Measurements from ENCODE around the gene TES.

Gene TES

DNA sequence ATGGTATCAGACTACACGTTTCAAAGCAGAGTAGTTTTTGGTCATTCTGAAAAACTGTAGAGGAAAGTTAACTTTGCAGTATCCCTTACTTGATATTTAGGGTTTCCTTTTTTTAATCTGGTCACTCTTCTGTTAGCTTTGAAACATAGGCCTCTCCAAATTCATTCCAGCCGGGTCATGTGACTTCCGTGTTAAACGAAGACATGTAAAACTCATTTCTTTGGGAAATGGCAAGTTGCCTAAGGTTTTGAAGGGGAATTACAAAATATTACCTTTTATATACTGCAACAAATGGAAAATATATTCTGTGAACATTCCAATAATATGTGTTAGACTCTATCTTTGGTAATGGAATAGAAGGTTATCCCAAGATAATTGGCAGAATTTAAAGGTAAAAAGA, 9.5 kb downstream of the TES start:
- DNase-seq (ENCODE audit: low read depth in 2 of 2) = no peak

DNA sequence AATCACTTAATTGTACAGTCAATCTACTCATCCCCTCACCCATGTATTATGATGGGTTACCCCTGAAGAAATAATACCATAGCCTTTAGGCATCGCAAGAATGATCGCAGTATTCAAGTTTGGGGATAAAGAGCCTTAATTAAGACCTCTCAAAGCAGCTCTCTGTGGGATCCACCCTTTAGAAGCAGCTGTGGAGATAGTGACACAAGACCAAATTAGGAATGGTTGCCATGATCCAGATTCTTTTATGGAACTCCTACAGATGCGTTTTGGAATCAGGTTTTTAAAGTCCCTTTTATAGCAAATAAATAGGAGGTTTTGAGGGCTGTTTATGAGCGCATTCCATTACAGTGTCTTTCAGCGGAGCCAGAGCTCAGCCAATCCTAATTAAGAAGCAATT, 12.2 kb downstream of the TES start:
- no peak for DNase-seq (ENCODE audit: low read depth in 2 of 2)

DNA sequence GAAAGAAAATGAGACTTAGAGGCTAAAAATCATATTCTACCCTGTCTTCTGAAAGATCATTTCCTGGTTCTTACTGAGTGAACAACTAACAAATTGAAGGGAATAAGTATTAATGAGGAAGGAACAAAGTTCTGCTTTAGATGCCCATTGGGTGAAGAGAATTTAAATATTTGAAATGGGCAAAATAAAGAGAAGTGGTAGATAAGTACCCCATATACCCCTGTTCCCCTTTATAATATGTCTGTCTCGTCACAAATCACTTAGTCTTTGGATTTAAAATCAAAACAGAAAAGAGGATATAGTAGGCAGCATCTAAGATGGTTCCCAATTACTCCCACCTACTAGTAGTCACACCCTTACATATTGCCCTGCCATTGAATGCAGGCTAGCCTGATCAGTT, 13.2 kb downstream of the TES start:
- no peak for DNase-seq (ENCODE audit: low read depth in 2 of 2)

DNA sequence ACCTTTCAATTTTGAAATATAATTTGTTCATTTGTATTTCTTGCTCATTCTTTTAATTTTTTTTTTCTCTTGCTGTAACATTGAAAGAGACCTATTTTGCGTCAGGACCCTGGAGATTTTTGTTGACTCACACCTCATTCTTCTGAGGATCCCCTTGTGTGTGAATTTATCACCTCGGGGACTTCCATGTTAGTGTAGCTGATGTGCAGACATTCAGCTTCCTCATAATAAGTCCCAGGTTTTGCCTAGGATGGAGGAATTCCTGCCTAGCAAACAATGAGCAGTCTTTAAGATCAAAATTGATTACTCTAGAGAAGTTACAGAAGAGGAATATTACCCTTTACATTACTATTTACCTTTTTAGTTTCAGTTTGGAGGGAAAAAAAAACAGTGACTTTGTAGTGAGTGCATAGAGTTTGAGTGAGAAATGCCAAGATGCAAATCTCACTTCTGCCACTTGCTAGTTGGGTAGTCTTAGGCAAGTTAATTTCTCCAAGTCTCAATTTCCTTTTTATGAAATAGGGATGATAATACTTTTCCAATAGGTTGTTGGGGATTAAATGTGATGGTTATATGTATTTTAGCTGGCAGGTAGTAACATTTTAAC, 14.3 kb downstream of the TES start:
- DNase-seq (ENCODE audit: low read depth in 2 of 2) = no peak

DNA sequence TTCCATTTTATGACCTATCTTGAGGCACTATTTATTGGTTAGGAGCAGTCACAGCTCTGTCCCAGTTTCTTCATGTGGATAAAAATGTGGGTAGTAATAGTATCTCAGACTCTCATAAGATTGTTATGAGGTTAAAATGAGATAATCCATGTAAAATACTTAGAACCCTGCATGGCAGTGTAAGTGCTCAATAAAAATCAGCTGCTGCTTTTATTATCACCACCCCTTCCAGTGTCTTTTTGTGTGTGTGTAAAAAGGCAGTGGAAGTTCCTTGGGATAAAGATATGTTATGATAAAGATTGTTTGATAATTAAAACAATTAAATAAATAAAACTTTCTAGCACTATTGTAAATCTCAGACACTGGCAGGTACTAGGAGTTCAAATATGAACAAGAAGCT, 15.5 kb downstream of the TES start:
- no peak for DNase-seq (ENCODE audit: low read depth in 2 of 2)

DNA sequence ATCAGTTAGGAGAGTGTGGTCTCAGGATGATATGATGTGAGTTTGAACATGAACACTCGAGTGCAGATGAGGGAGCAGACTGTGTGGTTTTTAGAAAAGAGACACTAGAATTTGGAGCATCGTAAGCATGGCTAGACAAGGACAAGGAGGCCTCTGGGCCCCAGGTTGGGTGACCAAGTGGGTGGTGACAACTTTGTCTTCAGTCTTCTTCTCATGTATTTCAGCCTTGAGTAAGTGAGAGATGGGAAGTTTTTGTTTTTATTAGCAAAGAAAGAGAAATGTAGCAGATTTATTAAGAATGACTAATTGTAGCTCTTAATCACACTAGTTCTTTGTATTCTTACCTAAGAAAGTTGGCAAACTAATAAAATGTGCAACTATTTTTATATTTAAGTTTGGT, 16.3 kb downstream of the TES start:
- DNase-seq (ENCODE audit: low read depth in 2 of 2) = no peak

DNA sequence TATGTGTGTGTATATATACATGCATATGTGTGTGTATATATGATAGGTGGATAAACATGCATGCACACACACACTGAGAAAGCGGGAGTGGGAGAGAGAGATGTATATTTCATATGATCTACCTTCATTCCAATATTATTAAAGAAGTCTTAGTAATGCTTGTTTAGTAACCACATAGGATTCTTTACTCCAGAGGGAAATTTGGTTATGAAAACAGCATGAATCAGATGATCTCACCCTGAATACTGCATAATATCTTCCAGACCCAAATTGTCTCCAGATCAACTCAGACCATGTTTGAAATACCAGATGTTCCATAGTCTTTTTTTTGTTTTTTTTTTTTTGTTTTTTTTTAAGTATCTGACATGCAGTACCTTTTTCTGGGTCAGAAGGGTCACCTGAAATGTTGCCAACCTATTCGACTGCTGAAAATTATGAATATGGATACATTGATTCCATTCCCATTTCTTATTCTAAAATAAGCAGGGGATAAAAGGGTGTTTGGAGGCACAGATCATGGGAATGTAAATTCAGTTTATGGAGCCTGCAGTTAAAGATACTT, 17.4 kb downstream of the TES start:
- DNase-seq (ENCODE audit: low read depth in 2 of 2) = no peak

DNA sequence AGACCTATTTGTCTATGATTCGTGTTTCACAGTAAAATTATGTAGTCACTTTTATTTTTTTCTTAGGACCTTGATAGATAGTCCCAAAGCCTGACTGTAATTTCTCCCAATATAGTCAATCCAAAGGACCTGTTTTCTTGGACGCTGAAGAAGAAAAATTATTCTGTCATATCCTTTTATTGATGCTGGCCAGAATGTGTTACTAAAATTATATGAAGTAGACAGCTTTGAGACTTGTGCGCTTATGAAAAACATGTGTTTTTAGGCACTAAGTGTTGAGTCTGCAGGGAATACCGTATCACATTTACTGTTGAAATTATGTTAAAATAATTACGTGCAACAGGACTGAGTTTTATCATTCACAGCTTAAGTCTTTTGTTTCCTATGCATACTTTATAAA, 17.9 kb downstream of the TES start:
- DNase-seq (ENCODE audit: low read depth in 2 of 2) = no peak

DNA sequence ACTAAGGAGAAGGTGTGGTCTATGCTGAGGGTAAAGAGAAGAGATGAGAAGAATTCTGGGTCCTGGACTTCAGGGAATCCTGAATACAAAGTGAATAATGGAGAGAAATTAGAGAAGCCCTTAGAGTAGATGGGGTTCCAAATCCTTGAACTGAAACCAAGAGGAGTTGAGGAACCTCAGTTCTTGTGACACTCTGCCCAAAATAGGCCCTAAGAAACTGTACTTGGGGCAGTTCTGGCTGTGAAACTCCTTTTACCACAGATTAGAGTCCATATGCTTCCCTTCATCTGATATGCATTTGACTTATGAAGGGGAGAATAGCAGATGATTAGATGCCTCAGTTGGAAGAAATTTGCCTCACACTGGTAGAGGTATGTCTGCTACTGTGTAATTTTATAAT, 19.0 kb downstream of the TES start:
- DNase-seq (ENCODE audit: low read depth in 2 of 2) = no peak

DNA sequence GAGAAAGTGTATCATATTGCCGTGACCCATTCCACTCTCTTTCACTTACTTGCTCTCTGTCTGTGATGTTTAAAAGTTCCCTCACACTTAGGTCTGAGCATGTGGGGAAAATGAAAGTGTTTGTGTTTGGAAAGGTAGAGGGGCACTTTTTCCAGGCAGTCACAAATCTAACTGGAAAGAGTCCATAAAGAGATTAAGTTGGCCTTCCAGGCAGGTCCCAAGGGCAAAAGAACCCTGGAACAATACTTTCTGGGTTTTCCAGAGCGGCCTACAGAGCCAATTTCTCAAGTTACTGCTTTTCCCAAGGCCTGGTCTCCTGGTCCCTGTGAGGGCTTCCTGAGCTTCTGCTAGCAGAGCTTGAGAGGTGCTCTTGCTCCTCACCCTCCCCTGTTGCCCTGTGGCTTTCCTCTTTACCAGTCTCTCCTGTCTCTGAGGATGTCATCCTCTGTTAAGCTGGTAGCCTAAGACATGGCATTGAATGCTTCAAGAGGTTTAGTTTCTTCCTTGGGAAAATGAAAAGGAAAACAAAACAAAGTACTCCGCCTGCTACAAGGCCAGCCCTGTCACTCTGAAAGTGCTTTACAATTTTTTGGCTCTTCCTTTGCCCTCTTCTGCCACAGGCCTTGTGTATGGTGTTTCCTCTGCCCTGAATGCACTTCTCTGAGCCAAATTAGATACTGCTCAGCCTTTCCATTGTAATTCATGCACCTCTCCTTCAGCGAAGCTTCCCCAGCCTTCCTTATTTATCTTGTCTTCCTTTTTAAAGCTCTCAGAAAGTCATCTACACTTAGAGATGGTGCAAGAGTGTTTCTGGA, 20.1 kb downstream of the TES start:
- DNase-seq (ENCODE audit: low read depth in 2 of 2) = no peak

DNA sequence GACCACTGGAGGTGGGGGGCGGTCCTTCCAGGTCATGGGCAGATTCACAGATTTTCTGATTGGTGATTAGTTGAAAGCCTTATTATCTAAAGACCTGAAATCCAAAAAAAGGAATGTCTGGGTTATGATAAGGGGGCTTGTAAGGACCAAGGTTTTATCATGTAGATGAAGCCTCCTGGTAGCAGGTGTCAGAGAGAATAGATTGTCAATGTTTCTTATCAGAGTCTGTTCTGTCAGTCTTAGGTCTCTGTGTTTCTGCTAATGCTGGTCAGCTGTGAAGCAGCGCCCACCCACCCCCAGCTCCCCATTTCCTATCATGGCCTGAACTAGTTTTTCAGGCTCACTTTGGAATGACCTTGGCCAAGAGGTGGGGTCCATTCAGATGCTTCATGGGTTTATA, 21.2 kb downstream of the TES start:
- DNase-seq (ENCODE audit: low read depth in 2 of 2) = no peak

DNA sequence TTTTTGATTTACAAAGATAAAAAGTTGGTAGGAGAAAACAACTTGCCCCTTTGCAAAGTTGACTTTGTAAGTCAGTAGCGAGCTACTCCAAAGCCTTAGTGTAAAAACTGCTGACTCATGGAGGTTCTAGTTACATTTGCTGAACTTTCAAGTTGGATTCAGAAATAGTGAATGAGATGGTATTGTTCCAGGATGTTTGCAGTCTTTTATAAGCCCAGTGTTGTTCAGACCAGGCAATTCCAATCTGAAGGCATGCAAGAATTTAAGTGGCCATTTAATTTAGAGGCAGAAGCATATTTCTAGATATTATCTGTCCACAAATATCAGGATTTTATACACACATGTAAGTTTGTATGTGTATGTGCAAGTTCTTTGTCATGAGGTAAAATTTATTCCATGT, 21.6 kb downstream of the TES start:
- no peak for DNase-seq (ENCODE audit: low read depth in 2 of 2)

DNA sequence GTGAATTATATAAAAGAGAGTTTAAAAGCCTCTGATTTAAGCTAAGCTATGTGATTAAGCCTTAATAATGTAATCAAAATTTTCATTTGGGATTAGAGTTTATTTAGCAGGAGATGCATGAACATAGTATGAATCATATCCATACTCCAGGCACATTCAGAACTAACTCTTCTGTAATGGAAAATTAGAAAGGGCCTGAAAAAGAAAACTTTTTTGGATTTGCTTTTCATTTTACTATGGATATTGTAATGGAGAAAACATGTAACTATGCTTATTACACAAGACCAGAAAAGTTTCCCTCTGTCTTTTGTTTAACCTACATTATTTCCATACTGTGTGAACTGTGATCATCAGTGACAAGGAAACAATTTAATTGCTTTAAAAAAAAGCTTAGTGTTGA, 22.0 kb downstream of the TES start:
- no peak for DNase-seq (ENCODE audit: low read depth in 2 of 2)

DNA sequence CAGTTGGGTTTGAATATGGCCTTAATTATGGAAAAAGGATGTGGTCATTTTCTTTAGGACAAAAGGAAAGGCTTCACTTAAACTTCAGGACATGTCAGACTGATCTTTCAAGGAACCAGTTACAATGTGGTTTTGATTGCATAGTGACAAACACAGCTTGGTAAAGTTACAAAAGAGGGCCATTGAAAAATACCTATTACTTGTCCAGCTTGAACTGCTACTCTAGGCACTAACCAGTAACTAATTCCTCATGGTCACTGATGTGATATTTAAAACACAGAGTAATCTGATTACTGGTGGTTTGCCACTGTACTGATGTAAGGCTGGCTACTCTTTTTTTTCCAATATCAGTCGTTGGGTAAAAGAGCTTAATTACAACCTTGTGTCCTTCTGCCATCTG, 22.6 kb downstream of the TES start:
- no peak for DNase-seq (ENCODE audit: low read depth in 2 of 2)

DNA sequence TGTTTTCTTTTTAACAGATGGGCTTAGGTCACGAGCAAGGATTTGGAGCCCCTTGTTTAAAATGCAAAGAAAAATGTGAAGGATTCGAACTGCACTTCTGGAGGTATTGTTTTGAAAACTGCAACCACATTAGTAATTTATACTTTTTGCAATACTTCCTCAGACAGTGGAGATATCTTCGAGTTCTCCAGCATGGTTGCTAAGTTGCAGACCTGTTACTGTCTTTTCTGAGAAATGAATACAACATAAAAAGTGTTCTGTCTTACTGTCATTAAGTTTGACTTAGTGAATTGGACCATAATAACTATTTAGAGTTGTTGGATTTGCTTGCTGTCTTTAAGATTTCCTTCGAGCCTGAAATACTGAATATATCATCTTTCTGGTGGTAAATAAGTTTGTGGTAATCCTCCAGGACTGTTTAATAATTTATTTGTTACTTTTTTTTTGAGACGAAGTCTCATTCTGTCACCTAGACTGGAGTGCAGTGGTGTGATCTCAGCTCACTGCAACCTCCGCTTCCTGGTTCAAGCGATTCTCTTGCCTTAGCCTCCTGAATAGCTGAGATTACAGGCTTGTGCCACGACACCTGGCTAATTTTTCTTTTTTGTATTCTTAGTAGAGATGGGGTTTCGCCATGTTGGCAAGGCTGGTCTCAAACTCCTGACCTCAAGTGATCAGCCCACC, 24.3 kb downstream of the TES start:
- no peak for DNase-seq (ENCODE audit: low read depth in 2 of 2)

DNA sequence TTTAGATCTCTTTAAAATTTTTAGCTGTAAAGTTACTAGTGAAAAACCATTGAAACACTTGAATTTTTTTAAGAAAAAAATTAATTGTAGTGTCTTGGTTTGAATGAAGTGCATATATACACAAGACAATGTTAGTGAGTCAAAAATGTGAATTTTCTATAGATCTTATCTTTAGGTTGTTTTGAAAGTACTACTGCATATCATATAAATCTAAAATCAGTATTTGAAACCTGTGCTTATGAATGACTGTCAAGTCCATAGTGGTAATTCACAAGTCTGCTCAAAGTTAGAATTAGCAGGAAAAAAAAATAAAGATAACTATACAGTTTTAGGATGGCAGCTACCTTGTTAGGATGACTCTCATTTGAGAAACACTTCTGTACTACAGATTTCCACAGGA, 25.0 kb downstream of the TES start:
- no peak for DNase-seq (ENCODE audit: low read depth in 2 of 2)

DNA sequence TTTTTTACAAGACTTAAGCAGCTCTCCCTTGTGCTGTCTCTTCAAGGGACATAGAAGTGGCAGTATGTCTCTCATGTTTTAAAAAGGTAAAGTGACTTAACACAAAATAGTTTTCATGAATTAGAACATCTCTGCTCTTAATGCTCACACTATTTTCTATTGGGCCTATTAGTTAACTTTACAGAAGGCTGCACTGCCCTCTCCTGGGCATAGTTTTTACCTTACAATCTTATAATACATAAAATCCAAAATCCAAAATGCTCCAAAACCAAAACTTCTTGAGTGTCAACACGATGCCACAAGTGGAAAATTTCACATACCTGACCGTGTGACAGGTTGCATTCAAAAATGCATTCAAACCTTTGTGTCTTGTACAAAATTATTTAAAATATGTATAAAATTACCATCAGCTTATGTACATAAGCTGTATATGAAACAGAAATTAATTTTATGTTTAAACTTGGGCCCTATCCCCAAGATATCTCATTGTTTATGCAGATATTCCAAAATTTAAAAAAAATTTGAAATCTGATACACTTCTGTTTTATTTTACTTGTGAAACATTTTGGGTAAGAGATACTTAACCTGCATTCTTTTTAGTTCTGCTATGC, 25.8 kb downstream of the TES start:
- no peak for DNase-seq (ENCODE audit: low read depth in 2 of 2)

DNA sequence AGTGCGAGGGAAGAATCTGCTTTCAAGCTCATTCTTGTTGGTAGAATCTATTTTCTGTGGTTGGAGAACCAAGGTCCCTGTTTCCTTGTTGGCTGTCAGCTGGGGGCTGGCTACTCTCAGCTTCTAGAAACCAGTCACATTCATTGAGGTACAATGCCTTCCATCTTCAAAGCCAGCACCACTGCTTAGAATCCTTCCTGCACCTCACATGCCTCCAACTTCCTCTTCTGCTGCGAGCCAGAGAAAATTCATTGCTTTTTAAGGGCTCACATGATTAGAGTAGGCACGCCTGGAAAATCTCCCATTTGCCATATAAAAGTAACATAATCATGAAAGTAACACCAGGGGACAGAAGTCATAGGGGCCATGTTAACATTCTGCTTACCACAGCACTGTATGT, 28.7 kb downstream of the TES start:
- no peak for DNase-seq (ENCODE audit: low read depth in 2 of 2)

DNA sequence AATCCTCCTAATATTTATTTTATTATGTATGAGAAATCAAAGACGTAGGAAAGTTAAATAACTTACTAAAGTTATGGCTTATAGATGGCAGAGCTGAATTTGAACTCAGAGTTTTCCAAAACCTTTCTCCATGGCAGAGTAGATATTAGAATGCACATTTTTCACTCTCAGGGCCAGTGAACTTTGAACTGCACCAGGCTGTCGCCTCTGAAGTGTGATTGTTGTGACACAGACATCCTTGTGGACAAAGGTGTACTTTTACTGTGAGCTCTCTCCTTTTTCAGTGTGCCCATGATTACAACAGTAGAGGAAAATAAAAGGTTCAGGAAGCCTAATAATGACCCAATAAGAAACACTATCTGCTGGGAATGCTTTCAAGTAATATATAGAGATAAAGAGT, 29.1 kb downstream of the TES start:
- DNase-seq (ENCODE audit: low read depth in 2 of 2) = no peak

DNA sequence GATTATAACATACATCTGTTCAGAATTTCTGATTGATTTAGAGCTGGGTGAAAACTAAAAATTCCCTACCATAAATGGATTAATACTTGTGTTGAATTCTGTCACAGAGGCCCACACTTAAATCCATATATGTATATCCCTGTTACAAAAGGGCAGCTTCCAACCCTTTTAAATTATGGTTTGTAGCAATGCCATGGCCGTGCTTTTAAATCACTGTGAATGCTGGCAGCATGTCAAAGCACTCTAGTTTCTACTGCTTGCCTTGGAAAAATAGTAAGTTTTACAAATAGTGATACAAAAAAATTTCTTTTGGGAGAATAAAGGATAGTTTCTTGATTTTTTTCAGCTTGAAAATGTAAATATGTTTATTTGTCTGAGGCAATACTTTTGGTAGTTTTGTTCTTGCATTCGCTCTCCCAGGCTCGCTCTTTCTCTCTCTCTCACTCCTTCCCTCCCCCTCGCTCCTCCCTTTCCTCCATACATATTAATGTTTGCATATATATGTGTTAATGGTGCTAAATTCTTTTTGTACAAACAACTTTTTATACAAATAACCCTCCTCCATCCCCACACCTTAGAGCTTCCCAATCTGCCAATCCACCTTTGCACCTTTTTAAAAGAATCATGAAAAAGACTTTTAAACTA, 29.8 kb downstream of the TES start:
- DNase-seq (ENCODE audit: low read depth in 2 of 2) = no peak

DNA sequence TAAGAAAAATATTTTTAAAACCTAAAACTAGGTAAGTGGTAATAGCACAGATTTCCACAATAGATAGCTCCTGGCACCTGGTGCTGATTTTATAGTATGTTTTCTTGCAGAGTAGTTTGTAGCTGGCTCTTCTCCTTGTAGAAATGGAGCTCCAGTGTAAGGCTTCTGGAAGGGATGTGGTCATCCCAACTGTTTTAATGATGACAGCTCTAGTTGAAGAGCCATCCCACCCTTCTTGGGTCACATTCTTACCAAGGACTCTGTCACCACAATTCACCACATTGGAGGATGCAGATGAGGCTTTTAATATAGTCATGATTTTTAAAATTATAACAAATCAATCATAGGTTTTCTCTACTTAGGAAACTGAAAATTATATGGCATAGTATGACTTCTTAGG, 31.0 kb downstream of the TES start:
- no peak for DNase-seq (ENCODE audit: low read depth in 2 of 2)

DNA sequence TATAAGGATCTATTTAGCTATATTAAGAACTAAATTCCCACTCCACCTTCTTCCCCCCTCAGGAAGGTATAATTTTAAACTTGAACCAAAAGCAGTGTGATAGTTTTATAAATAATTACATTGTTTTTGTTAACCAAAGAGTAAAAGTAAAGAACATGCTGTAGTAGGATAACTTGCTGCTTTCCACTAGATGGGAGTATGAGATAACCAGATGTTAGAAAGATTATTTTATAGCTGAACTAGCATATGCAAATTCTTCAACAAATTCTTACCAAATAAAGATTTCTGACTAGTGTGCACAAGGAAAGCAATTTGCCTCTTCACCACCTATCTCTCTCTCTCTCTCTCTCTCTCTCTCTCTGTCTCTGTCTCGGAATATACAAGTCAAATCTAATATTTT, 31.8 kb downstream of the TES start:
- DNase-seq (ENCODE audit: low read depth in 2 of 2) = no peak
